HepG2 (cell line): ENCODE measurements around the gene B4GALT2. TPM values are rescaled to one million over a fixed set of nuclear protein-coding genes. Genes with fewer than 3 reads are reported as not detected.

Source experiments
- ATAC-seq: fragments of 200-7000 bp; cut with Tn5 transposase; 3 replicates; pipeline ENCODE4 v1.9.1; 2020; ENCODE audit warnings: mild to moderate bottlenecking, moderate library complexity
- BruUV-seq: library from RNA; stranded (reverse); fragments of 400-500 nt; replicated peaks from 2 replicates; lab custom pipeline; 2021; lab: Mats Ljungman, UMichigan
- CTCF ChIA-PET: fragments of 300-600 bp; formaldehyde crosslinking; extraction: SDS; loops from one replicate; lab custom pipeline; 2021; ENCODE audit warnings: low total read pairs, inconsistent platforms, low intra/inter-chr PET ratio; lab: Yijun Ruan, JAX
- POLR2A ChIA-PET: fragments of 350-600 bp; sonication (Branson Sonifier 250); formaldehyde crosslinking; loops from one replicate; lab custom pipeline; 2020; ENCODE audit warnings: antibody characterized with exemption, inconsistent platforms; lab: Yijun Ruan, JAX
- DNase-seq: peaks from one replicate; pipeline ENCODE4 v3.0.0-alpha.2; 2015; ENCODE audit warnings: low spot score
- FAIRE-seq: peaks from 3 replicates; lab custom pipeline; 2011; peaks lifted over from hg19 to GRCh38; lab: Jason Lieb, UNC
- H2AFZ ChIP-seq: one replicate; pipeline ENCODE4 v1.6.1; 2011; ENCODE audit warnings: low read length, inconsistent platforms
- H3K27ac ChIP-seq: fragments of 300-600 bp; 3 replicates; pipeline ENCODE4 v1.8.0; 2011; ENCODE audit warnings: mixed run types, mild to moderate bottlenecking, mixed read lengths, low read length, inconsistent platforms; ENCODE audit not compliant: insufficient read depth; ENCODE audit errors: extremely low read length
- H3K27me3 ChIP-seq, 2 experiments: fragments of 200-600 bp in 1 of 2; 2 replicates in 1 of 2; 3 replicates in 1 of 2; pipeline versions ENCODE4 v1.6.0 to v1.8.0; 2011; ENCODE audit warnings: low read length in 2 of 2, mild to moderate bottlenecking in 2 of 2, moderate library complexity in 2 of 2, inconsistent platforms in 1 of 2; ENCODE audit not compliant: insufficient read depth in 2 of 2, control insufficient read depth in 1 of 2
- H3K36me3 ChIP-seq, 2 experiments: fragments of 200-600 bp in 1 of 2; replicated peaks in 1 of 2; 2 replicates in 1 of 2; 3 replicates in 1 of 2; pipeline versions ENCODE4 v1.5.1 to v1.8.0; 2011; ENCODE audit warnings: low read length in 2 of 2, inconsistent platforms in 1 of 2; ENCODE audit not compliant: insufficient read depth in 2 of 2, control insufficient read depth in 1 of 2
- H3K4me1 ChIP-seq: 2 replicates; pipeline ENCODE4 v1.5.1; 2012; ENCODE audit warnings: low read length, inconsistent platforms; ENCODE audit not compliant: insufficient read depth
- H3K4me2 ChIP-seq: 2 replicates; pipeline ENCODE4 v1.6.0; 2011; ENCODE audit warnings: low read depth, low read length, inconsistent platforms
- H3K4me3 ChIP-seq, 3 experiments: fragments of 200-600 bp in 1 of 3; sonication (generic), shearing (Covaris generic) in 1 of 3; replicated peaks in 1 of 3; 2 replicates each; pipeline ENCODE4 v1.5.1; 2011 to 2016; ENCODE audit warnings: low read length in 3 of 3, inconsistent platforms in 2 of 3, low read depth in 2 of 3, mild to moderate bottlenecking in 2 of 3, control low read depth in 1 of 3, mixed read lengths in 1 of 3; ENCODE audit not compliant: insufficient read depth in 1 of 3
- H3K79me2 ChIP-seq: one replicate; pipeline ENCODE4 v1.6.1; 2011; ENCODE audit warnings: low read length, inconsistent platforms; ENCODE audit not compliant: insufficient read depth
- H3K9ac ChIP-seq: 2 replicates; pipeline ENCODE4 v1.6.0; 2011; ENCODE audit warnings: mild to moderate bottlenecking, low read depth, low read length, inconsistent platforms; ENCODE audit not compliant: insufficient read depth
- H3K9me3 ChIP-seq: 2 replicates; pipeline ENCODE4 v1.5.1; 2012; ENCODE audit warnings: mild to moderate bottlenecking, low read length
- H4K20me1 ChIP-seq: 2 replicates; pipeline ENCODE4 v1.6.0; 2011; ENCODE audit warnings: inconsistent platforms, mild to moderate bottlenecking, low read length, moderate library complexity; ENCODE audit not compliant: insufficient read depth
- MED8 ChIP-seq: sonication (generic); formaldehyde crosslinking; IDR thresholded peaks from 2 replicates; pipeline ENCODE4 v1.8.1; 2023; ENCODE audit warnings: mild to moderate bottlenecking, missing genetic modification reagents; ENCODE audit not compliant: insufficient replicate concordance
- NR2F1 ChIP-seq, 2 experiments: fragments of 450-650 bp in 1 of 2; formaldehyde crosslinking in 1 of 2; IDR thresholded peaks; 2 replicates each; pipeline versions ENCODE4 v1.5.0 to v1.6.1; 2016 to 2020; ENCODE audit warnings: mild to moderate bottlenecking in 1 of 2, missing compliant biosample characterization in 1 of 2, missing genetic modification reagents in 1 of 2, moderate library complexity in 1 of 2
- RELA ChIP-seq: sonication (generic); formaldehyde crosslinking; IDR thresholded peaks from 2 replicates; pipeline ENCODE4 v1.4.0; 2020; ENCODE audit warnings: missing genetic modification reagents
- RFXAP ChIP-seq: sonication (generic); formaldehyde crosslinking; IDR thresholded peaks from 2 replicates; pipeline ENCODE4 v1.4.0; 2020; ENCODE audit warnings: missing genetic modification reagents, borderline replicate concordance
- SIN3B ChIP-seq: fragments of 150-350 bp; IDR thresholded peaks from 2 replicates; pipeline ENCODE4 v1.6.1; 2014; ENCODE audit warnings: low read length
- ZBTB7A ChIP-seq: sonication (generic); formaldehyde crosslinking; IDR thresholded peaks from 2 replicates; pipeline ENCODE4 v1.8.0; 2022; ENCODE audit warnings: mild to moderate bottlenecking, missing genetic modification reagents
- ZNF782 ChIP-seq: sonication (generic); formaldehyde crosslinking; IDR thresholded peaks from 2 replicates; pipeline ENCODE4 v1.4.0; 2020; ENCODE audit warnings: missing genetic modification reagents, mild to moderate bottlenecking, borderline replicate concordance
- WGBS: methylation state at CpG from one replicate; pipeline ENCODE4 v1.1.6; 2017; ENCODE audit warnings: low lambda C conversion rate; 5-methylcytosine and 5-hydroxymethylcytosine counted together
- in situ Hi-C: cut with HindIII; loops from 2 replicates; pipeline ENCODE4 v1.10.0; 2017; ENCODE audit warnings: low pct_unique_long_range_greater_than_20kb; ENCODE audit not compliant: extremely low pct_ligation_motif_present
- intact Hi-C: fragments of 100-400 bp; cut with micrococcal nuclease; formaldehyde crosslinking; loops from one replicate; pipeline ENCODE4 v1.10.0; 2022; ENCODE audit not compliant: unreplicated experiment
- polyA plus RNA-seq, 8 experiments: library from polyadenylated mRNA; depleted of rRNA in 3 of 8; stranded (reverse) in 7 of 8; unstranded in 1 of 8; fragments of >200 nt; fragmentation: Illumina TruSeq in 4 of 8; extraction: Trizol in 4 of 8; gene quantifications; 2 replicates each; pipeline versions ENCODE4 v1.2.1 to v1.2.3, GENCODE V29; 2011 to 2016; ENCODE audit warnings: low read depth in 4 of 8, missing spikeins in 1 of 8, mixed read lengths in 1 of 8; ENCODE audit not compliant: insufficient read depth in 1 of 8
- total RNA-seq, 5 experiments: library from RNA; depleted of rRNA; stranded (reverse); fragments of >200 nt; fragmentation: Illumina TruSeq; extraction: Trizol; gene quantifications; 2 replicates each; pipeline ENCODE4 v1.2.3, GENCODE V29; 2016; ENCODE audit warnings: low read depth in 1 of 5
- TF ChIP-seq, protein P1 (sequence below): sonication (generic); formaldehyde crosslinking; IDR thresholded peaks from 2 replicates; pipeline ENCODE4 v1.4.0; 2020; ENCODE audit warnings: missing genetic modification reagents
- TF ChIP-seq, protein P2 (sequence below): IDR thresholded peaks from 2 replicates; pipeline ENCODE4 v1.6.1; 2016

The B4GALT2 gene
- total and polyA plus RNA-seq, 2 of the 13 experiments (the other 11 are each of a cell fraction or from before 2014, with no cell fraction given) = 41.9 to 78.0 TPM

DNA sequence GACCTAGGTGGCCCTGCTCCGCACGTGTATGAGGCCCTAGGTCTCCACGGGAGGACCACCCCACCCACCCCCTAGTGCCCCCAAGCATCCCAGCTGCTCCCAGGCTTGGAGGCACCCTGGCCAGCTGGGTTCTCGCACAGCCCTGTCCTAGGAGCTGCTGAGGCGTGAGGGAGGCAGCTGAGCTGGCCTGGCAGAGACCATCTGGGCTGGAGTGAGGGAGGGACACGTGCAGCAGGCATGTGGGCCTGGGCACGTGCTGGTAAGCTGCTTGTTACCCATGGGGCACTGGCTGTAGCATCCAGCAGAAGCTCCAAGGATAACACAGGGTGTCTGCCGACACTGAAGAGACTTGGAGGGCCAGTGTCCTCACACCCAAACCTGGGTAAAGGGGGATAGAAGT lies 42.1 kb downstream of the B4GALT2 start:
- Histone ChIP-seq H3K9ac (no peak overlapping the region), H3K4me3 (no peak overlapping the region), H3K4me2 (no peak overlapping the region), H3K79me2 (no peaks in the 10 kb centered on the region), H2AFZ (no peak overlapping the region), H3K4me1 (no peaks in the 10 kb centered on the region), H4K20me1 (no peaks in the 10 kb centered on the region), H3K9me3 (no peaks in the 10 kb centered on the region), H3K27me3 (no peaks in the 10 kb centered on the region), H3K27ac (no peak overlapping the region)
- POLR2A ChIA-PET = interaction anchor here (2.3 kb wide), 1 partner anchor 11 kb away, joined by 11 read pairs; the partner anchor contains the start of gene SLC6A9
- ATAC-seq = no peak
- no TSS peak for BruUV-seq
- CTCF ChIA-PET = no interaction called here
- 97% methylated on average over 3 of the region's 8 CpGs for WGBS
- in situ Hi-C loops = no loop called here
- no peak for DNase-seq
- intact Hi-C loops = no loop called here
- no peak for FAIRE-seq
- TF ChIP-seq MED8 (no peak), ZBTB7A (CRISPR knock-in tag) (no peak), RFXAP (CRISPR knock-in tag) (no peak), ZNF782 (CRISPR knock-in tag) (no peak), RELA (CRISPR knock-in tag) (no peak), NR2F1 (CRISPR knock-in tag; IDR thresholded peaks at IDR 0.05) (no peak), SIN3B (no peak)
- TF ChIP-seq, protein P1, sequence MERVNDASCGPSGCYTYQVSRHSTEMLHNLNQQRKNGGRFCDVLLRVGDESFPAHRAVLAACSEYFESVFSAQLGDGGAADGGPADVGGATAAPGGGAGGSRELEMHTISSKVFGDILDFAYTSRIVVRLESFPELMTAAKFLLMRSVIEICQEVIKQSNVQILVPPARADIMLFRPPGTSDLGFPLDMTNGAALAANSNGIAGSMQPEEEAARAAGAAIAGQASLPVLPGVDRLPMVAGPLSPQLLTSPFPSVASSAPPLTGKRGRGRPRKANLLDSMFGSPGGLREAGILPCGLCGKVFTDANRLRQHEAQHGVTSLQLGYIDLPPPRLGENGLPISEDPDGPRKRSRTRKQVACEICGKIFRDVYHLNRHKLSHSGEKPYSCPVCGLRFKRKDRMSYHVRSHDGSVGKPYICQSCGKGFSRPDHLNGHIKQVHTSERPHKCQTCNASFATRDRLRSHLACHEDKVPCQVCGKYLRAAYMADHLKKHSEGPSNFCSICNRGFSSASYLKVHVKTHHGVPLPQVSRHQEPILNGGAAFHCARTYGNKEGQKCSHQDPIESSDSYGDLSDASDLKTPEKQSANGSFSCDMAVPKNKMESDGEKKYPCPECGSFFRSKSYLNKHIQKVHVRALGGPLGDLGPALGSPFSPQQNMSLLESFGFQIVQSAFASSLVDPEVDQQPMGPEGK (CRISPR knock-in tag) = no peak
- TF ChIP-seq, protein P2, sequence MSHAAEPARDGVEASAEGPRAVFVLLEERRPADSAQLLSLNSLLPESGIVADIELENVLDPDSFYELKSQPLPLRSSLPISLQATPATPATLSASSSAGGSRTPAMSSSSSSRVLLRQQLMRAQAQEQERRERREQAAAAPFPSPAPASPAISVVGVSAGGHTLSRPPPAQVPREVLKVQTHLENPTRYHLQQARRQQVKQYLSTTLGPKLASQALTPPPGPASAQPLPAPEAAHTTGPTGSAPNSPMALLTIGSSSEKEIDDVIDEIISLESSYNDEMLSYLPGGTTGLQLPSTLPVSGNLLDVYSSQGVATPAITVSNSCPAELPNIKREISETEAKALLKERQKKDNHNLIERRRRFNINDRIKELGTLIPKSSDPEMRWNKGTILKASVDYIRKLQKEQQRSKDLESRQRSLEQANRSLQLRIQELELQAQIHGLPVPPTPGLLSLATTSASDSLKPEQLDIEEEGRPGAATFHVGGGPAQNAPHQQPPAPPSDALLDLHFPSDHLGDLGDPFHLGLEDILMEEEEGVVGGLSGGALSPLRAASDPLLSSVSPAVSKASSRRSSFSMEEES (CRISPR knock-in tag) = no peak
- TF ChIP-seq, all 625 proteins: peak for 0
- H3K36me3 ChIP-seq = peaks cover 4 to 23% of the 10 kb centered on the region in 2 experiments; a peak in 3 of 5 replicates
